ENCODE results near the gene CRACDL.

DNA sequence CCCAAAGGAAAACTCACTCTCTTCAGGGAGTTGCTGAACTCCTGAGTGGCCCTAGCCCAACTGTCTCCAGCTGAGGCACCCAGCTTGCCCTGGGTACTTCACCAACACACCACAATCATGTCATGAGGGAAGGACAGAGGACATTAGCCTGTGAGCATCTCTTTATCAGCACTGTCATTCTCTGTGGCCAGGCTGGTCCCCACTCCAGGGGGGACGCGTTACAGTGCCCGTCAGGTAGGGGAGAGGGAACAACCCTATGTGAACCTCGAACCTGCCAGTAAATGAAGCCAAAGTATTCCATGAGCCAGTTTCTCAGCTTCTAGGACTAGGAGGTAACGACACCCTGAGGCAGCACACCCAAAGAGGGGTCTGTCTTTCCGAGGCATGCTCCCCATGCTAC is 110.2 kb downstream of the CRACDL start:
- TF ChIP-seq CTCF (IDR thresholded peaks at IDR 0.05) = no peak
- no peak for TF ChIP-seq POLR2A (IDR thresholded peaks at IDR 0.05)
